Stimulated activated CD8-positive, alpha-beta memory T cell treated with anti-CD3 and anti-CD28 coated beads, Interleukin-7, amount 100 ng/mL, for 4 hours (primary cell): Measurements from ENCODE around the gene MRPL34.
A peak's percentile ranks its signal among the peaks of the same experiment; 100 is the strongest.
"Not testable (repeated sequence)": the region's sequence is repeated elsewhere in the genome, so short reads cannot be mapped to it uniquely, and the experiment has no call there.

Experiments
- DNase-seq, 2 donors: peaks; one replicate each; pipeline ENCODE4 v3.0.0-alpha.2; 2020; ENCODE audit warnings: low read depth in 2 of 2

Gene MRPL34

GRCh38 chr19:17285415-17286135 lies 20.1 kb upstream of the MRPL34 start:
- DNase-seq, result no peak

- no peak for DNase-seq
Measured at GRCh38 chr19:17286263-17286662, 19.4 kb upstream of the MRPL34 start.

DNA sequence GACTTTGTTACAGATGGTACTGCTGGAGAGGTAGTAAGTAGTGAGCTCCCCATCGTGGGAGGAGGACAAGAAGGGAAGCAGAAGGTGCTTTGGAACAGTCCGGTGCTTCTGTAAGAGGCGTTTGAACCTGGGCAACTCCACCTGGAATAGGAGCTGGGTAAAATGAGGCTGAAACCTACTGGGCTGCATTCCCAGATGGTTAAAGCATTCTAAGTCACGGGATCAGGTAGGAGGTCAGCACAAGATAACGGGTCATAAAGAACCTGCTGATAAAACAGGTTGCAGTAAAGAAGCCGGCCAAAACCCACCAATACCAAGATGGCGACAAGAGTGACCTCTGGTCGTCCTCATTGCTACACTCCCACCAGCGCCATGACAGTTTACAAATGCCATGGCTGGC lies 18.9 kb upstream of the MRPL34 start:
- no peak for DNase-seq

DNA sequence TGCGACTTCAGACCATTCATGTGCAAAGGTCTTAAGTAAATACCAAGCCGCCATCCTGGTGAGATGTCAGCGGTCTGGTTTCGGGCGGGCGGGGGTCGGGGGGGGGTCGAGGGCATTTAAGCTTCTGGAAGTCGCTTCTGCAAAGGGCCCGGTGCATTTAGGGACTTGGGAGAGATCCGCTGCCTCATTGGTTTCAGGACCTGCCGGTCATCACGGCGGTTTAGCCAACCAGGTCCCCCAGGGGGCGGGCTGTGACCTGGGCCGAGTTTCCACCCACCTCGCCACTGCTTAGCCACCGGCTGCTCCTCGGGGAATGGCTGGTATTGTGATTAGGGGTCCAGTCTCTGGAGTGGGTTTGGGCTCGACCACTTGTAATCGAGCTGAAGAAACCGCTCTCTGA lies 16.2 kb upstream of the MRPL34 start:
- DNase-seq, result peak in 1 of 2 donors; percentile 25

DNA sequence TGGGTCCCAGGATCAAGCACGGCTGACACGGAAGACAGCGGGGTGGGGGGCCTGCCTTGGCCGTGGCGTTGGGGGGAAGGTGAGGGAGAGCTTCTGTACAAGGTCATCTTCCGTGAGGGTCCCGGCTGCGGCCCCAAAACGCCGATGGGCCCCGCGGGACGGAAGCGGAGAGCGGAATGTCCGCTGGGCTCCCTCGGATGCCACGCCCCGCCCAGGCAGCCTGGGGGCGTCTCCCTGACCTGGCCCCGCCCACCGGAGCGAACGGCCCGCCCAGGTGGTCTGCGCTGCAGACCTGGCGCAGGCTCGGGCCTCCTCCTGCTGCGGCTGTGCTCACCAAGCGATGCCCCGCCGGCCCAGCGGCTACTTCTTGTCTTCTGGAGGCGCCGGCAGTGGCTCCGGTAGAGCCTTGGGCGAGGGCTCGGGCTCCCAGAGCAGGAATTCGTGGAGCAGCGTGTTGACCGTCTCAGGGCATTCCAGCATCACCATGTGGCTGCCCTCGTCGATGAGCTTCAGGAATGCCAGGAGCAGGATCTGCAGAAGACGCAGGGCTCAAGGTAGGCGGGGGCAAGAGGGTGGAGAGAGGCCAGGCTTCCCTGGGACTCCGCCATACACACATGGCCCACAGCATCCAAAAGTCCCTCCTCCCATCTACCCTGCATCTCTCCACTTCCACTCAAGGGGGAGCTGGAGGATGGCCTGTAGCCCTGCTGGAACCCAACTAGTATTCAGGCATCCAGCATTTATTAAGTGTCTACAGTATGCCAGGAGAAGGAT lies 13.2 kb upstream of the MRPL34 start:
- peak; percentile 59 to 64 for DNase-seq

DNA sequence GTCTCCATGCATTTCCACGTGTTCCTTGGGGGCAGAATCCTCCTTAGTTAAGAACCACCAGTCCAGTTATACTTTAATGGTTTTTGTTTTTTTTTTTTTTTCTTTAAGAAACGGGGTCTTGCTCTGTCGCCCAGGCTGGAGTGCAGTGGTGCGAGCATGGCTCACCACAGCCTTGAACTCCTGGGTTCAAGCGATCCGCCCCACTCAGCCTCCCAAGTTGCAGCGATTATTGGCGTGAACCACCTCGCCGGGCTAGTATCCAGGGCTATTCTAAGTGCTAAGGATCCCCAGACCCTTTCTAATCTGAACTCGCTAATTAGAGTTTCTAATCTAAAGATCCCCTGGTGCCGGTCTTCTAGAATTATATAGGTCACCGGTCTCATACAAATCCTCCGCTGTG lies 12.1 kb upstream of the MRPL34 start:
- no peak for DNase-seq

- DNase-seq, result peak in 1 of 2 donors; percentile 20
Measured at GRCh38 chr19:17294051-17294891, 11.4 kb upstream of the MRPL34 start.

DNA sequence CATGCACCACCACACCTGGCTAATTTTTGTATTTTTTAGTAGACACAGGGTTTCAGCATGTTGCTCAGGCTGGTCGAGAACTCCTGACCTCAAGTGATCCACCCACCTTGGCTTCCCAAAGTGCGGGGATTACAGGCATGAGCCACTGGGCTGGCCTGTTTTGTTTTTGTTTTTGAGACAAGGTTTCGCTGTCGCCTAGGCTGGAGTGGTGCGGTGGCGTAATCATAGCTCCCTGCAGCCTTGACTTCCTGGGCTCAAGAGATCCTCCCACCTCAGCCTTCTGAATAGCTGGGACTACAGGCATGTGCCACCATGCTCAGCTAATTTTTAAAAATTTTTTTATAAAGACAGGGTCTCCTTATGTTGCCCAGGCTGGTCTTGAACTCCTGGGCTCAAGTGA lies 10.1 kb upstream of the MRPL34 start:
- DNase-seq, result not testable (repeated sequence)

GRCh38 chr19:17296273-17296672 lies 9.4 kb upstream of the MRPL34 start:
- DNase-seq, result no peak

GRCh38 chr19:17296976-17297375 lies 8.7 kb upstream of the MRPL34 start:
- DNase-seq, result no peak

GRCh38 chr19:17300992-17301619 lies 4.6 kb upstream of the MRPL34 start:
- no peak for DNase-seq

DNA sequence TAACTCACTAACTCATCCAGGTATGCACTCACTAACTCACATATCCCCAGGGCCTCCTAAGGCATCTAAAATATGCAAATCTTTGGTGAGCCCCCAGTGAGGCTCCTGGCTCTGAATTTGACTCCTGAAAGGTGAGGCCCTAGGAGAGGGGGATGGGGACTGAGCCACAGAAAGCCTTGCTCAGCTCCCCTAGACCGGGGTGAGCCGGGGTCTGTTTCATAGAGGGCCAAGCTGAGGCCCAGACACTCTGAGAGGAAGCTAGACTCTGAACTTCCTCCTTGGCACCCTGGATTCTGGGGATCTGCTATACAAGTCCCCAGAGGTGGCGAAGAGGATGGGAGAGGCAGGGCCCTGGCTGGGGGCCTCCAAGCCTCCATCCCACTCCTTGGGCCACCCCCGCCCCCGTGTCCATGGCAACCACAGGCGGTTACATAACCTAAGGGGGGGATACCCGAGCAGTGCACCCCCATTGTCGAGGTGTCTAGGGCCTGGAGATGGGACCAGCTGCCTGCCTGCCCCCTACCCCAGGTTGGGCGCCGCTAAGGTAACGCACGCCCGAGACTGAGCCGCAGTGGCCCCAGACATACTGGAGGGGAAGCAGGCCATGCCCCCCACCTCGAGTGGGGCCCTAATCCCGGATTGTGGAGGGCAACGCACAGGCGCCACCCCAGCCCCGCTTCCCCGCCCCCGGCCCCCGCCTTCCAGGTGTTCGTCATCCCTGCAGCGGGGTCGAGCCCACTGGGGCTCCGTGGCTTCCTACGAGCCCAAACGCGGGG lies 3.1 kb upstream of the MRPL34 start:
- DNase-seq, result no peak

DNA sequence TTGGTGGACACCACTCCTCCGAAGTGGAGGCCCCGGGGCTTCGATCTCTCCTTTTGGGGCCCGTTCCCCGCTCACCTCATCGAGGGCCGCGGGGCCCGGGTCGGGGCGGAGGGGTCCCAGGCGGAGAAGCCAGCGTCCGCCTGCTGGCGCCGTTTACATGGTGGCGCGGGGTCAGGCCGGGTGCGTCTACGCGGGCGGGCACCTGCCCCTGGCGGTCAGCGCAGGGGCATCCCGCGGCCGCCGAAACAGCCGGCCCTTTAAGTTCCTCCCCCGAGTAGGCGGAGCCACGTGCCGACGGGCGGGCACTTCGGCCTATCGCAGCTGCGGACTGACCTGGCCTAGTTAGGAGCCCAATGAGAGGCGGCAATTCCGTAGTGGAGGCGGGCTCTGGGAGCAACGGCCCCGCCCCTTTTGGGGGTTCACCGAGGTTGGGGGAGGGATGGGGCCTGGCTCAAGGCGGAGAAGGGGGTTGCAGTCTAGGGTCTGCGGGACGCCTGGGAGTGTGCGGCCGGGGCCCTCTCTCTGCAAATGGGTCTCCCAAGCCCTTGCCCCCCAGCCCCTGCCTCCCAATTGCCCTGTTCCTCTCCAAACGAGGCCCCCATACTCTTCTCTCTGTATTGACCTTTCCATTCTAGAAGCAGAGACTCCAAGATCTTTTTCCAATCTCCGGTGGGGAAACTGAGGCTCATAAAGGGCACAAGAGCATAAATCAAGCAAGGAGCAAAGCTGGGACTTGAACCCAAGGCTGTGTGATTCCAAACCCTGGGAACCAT lies 2.3 kb upstream of the MRPL34 start, which contains the start of gene ABHD8:
Gene ABHD8 (minus strand): TSS at position 259 of the 773 bp plus-strand sequence. CDS start 1,809 bp downstream, outside the sequence.
- peak; percentile 87 to 88 for DNase-seq

DNA sequence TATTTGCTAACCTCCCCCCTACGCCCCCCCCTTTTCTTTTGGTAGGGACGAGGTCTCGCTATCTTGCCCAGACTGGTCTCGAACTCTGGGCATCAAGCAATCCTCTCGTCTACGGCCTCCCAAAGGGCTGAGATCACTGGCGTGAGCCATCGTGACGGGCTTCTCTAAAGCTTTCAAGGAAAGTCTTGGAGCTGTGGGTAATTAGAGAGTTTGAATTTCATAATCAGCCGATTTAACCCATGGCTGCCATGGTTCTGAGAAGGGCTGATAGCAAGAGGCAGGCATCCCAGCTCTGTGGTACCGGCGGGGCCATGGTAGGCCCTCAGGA lies 1.8 kb upstream of the MRPL34 start:
- no peak for DNase-seq

- no peak for DNase-seq
Measured at GRCh38 chr19:17304386-17305215, 1.1 kb upstream of the MRPL34 start.

DNA sequence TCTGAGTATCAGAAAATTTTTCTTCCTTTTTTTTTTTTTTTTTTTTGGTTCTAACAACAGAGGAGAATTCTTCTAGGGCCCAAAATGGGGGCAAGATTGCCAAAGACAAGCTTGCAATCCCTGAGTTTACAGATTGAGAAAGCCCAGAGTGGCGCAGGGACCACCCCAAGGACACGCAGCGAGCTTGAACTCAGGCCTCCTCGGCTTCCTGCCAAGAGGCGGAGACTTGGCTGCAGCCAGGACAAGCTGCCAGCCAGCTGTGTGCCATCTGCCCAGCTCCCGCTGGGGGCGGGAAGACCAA lies 506 bp upstream of the MRPL34 start:
- no peak for DNase-seq

- DNase-seq, result no peak
Measured at GRCh38 chr19:17306285-17306714, 628 bp downstream of the MRPL34 start.

GRCh38 chr19:17307876-17308377 lies 2.3 kb downstream of the MRPL34 start:
- DNase-seq, result no peak

DNA sequence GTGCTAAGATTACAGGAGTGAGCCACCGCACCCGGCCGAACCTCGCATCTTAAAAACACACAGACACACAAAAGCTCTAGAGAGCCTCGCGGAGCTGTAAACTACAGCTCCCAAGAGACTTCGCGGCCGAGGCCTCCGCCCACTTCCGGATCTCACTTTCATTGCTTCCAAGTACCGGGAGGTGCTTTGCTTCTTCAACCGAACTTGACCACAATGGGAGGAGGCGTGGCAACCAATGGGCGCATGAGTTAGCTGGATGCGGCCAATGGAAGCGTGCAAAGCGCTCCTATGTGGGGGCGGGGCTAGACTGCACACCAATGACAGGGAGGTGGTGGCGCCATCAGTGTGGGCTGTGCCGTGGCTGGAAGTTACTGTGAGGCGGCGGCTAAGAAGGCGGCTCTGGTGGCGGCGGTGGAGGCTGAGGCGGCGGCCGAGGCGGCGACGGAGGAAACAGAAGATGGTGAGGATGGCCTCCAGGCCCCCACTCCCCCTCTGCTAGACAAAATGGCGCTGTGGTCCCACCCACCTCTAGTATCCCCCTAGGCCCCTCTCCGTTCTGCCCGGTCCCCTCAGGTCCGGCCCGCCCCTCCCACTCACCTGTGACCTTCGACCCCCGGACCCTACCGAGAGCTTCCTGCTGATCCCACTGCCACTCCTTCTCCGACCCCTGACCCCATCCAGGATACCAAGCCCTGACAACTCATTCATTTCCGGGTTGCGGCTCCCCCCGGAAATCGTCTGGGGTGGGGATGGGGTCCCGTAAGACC lies 3.7 kb downstream of the MRPL34 start, which contains the start of gene DDA1:
Gene DDA1 (plus strand): TSS at position 366 of the 767 bp plus-strand sequence. CDS start 92 bp downstream, at position 458.
- peak; percentile 99 to 100 for DNase-seq
